HG03066 (cell line): Measurements from ENCODE around the gene NLRC5.
"Not testable (repeated sequence)": the region's sequence is repeated elsewhere in the genome, so short reads cannot be mapped to it uniquely, and the experiment has no call there.

Experiments
- ATAC-seq: cut with Tn5 transposase; IDR thresholded peaks from one replicate; pipeline ENCODE4 v1.9.1; 2021; ENCODE audit warnings: low read depth; ENCODE audit not compliant: unreplicated experiment

The NLRC5 gene

DNA sequence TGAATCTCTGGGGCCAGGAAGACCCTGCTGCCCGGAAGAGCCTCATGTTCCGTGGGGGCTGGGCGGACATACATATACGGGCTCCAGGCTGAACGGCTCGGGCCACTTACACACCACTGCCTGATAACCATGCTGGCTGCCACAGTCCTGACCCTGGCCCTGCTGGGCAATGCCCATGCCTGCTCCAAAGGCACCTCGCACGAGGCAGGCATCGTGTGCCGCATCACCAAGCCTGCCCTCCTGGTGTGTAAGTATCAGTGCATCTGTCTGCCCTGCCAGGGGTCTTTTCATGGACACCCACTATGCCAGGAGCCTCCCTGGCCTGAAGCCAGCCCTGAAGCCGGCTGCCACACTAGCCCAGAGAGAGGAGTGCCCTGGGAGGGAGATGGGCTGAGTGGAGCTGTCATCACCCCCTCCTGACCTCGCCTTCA, 27.5 kb upstream of the NLRC5 start, which contains the start of gene CETP:
Gene CETP, plus strand, starts transcription at position 100 of the 431 bp plus-strand sequence. Its CDS starts 30 bp downstream, at position 130.
- no peak for ATAC-seq

- no peak for ATAC-seq
Observed at GRCh38 chr16:56964243-56965148, 24.9 kb upstream of the NLRC5 start.

DNA sequence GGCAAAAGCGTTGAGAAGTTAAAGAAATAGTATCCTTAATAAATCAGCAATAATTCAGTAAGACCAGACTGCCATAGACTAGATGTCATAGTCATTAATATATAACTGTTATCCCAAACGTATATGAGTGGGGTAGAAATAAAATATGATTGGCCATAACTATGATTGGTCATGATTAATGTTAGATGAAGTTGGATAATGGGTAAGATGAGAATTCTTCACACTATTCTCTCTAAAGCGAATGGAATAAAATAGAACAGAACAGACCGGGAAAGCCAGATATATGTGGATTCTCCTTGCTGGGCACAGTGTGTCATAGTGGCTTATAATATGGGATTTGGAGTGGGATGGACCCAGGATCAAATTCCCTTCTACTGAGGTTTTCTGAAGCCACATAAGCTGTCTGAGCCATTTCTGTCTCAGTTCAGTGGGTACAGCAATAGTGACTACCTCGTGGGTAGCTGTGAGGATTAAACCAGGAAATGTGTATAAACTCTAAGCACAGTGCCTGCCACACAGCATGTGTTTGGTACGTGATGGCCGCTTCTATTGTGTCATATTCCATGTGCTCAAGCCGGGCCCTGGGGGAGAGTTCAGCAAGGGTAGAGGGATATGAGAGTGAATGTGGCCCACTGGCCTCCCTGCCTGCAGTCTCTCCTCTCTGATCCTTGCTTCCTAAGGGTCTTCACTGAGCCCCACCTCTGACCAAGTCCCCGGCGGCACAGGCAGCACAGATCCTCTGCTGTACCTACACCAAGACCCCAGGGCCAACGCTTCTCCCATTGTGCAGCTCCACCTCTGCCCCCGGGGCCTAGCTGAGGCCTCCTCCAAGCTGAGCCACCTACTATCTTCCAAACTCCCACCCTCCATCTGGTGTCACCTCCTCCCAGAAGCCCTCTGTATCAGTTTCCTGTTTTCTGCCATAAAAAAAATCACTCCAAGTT, 23.9 kb upstream of the NLRC5 start:
- no peak for ATAC-seq

GRCh38 chr16:56966093-56966475, 23.3 kb upstream of the NLRC5 start:
- no peak for ATAC-seq

GRCh38 chr16:56967733-56968132, 21.6 kb upstream of the NLRC5 start:
- no peak for ATAC-seq

DNA sequence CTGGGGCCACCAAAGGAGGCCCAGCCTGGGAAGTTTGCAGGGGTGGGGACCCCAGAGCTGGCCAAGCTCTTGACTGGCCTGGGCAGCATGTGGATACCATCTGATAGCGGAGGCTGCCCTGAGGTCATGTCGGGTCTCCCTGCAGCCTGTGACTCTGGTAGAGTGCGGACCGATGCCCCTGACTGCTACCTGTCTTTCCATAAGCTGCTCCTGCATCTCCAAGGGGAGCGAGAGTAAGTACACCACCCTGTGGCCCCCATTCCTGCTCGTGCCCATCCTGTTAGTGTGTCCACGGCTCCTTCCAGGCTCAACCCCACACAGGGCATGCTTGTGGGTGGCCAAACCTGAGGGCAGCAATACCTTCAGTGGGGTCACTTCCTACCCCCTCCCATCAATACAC, 19.6 kb upstream of the NLRC5 start:
- no peak for ATAC-seq

DNA sequence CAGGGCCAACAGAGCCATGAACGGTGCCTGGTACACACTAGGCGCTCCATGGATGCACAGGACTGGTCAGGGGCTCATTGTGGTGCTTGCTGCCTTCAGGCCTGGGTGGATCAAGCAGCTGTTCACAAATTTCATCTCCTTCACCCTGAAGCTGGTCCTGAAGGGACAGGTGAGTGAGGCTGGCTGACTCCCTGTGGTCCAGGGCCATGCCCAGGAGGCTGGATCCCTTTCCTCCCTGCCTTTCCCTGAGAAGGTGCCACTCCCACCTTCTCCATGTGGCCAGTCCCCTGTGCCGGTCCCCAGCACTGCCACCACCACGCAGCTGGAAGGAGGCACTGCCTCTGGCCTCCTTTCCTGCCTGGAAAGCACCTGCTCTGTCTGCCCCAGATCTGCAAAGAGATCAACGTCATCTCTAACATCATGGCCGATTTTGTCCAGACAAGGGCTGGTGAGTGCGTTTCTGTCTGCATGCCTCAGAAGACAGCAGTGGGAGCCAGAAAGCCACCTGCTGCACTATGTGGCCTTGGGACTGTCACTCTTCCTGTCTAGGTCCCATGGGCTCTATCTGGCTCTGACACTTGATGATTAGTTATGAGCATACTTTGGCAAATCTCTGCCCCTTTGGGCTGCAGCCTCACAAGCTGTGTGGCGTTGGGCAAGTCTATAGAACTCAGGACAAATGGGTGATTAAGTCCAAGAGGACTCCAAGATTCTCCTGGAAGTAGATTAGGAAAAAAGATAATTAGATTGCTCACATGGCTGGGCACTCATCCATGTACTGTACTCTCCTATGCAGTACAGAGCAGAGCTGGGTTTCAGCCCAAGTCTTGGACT, 18.2 kb upstream of the NLRC5 start:
- ATAC-seq, result peak; percentile 65

- no peak for ATAC-seq
Observed at GRCh38 chr16:56971768-56972043, 17.7 kb upstream of the NLRC5 start.

- ATAC-seq, result no peak
Observed at GRCh38 chr16:56972403-56973293, 16.7 kb upstream of the NLRC5 start.

DNA sequence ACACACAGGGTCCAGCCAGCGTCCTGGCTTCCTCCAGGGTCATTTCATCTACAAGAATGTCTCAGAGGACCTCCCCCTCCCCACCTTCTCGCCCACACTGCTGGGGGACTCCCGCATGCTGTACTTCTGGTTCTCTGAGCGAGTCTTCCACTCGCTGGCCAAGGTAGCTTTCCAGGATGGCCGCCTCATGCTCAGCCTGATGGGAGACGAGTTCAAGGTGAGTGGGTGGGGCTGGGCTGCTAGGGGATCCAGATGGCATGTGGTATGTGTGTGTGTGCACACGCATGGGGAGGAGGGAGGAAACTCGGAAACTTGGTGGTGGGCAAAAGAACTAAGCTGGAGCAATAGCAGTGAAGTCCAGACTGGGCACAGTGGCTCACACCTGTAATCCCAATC, 16.1 kb upstream of the NLRC5 start:
- ATAC-seq, result no peak

GRCh38 chr16:56973899-56974298, 15.5 kb upstream of the NLRC5 start:
- ATAC-seq, result not testable (repeated sequence)

DNA sequence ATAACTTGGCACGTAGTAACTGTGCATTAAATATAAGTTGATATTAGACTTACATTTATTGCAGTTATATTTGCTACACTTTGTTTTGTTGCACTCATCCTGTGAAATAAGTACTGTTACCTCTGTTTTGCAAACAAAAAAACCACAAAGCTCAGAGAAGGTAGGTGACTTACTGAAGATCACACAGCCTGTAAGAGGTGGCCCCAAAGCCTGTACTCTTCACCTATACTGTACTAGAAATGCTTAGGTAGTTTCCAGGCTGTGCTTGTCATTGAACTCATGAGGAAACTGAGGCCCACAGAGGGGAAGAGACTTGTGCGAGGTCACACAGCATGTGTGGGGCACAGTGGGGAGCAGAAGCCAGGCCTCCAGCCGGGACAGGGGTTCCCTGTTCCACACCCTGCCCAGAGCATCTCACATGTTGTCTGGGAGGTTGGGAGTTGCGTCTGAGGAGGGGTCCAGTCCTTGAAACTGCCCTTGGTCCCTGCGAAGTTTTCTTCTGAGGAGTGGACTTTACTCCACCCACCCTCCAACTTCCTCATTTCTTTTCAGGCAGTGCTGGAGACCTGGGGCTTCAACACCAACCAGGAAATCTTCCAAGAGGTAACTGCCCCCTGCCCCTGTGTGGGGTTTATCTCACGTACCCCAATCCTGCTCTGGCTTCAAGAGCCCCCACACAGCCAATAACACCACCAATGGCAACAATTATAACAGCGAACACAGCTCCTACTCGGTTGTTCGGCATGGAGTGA, 14.6 kb upstream of the NLRC5 start:
- ATAC-seq, result no peak

DNA sequence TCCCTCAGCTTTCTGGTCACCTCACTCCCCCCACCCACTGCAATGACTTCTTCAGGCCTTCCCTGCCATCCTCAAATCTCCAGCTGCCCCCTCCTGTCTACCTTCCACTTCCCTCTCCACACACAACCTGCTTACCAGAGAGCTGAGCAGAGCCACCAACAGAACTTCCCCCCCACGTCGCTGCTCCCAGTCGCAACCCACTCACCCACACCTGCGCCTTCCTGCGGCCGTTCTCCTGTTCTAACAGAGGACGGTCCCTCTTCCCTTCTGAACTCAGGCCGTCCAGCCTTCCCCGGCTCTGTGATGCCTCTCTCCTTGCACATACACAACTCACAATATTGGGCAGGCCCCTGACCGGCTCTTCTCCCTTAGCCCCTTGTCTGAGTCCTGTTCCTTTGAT, 13.6 kb upstream of the NLRC5 start:
- no peak for ATAC-seq

DNA sequence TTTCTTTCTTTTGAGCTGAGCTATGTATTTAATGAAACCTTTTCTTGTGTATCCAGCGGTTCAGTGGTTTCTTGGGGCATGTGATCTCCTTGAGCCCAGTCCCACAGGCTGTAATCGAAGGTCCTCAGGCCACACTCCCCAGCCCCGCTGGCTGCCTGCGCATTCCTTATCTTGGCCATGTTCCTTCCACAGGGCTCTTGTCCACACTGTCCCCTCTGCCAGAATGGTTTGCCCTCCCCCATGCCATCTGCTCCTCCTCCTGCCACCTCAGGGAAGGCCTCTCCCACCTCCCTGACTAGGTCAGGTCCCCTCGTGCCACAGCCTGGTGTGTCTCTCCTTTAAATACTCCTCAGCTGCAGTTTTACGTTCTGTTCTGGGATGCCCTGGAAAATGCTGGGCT, 12.1 kb upstream of the NLRC5 start:
- ATAC-seq, result no peak

DNA sequence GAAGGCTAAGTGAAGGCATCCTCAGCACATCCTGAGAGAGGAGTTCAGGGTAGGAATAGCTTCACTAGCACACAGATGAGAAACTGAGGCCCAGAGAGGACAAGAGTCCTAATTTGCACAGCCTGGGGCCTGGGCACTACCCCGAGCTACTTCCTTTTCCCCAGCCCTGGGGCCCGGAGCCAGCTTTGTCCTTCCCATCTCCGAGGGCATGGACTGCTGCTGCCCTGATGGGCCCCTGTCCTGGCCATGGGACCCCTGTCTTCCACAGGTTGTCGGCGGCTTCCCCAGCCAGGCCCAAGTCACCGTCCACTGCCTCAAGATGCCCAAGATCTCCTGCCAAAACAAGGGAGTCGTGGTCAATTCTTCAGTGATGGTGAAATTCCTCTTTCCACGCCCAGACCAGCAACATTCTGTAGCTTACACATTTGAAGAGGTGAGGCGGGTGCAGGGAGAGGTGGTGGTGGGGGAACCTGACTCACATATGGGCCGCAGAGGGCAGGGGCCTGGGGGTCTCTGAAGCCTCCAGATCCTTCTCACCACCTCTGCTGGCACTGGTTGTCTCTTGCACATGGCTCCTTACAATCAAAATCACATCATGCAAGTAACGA, 11.4 kb upstream of the NLRC5 start:
- no peak for ATAC-seq

DNA sequence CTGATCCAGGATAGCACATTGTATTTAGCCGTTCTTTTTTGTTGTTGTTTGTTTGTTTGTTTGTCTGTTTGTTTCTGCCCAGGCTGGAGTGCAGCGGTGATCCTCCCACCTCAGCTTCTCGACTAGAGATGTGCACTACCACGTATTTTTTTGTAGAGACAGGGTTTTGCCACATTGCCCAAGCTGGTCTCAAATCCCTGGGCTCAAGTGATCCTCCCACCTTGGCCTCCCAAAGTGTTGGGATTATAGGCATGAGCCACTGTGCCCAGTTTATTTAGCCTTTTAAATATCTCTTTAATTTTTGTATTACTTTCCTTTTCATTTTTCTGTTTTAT, 9.2 kb upstream of the NLRC5 start:
- no peak for ATAC-seq

DNA sequence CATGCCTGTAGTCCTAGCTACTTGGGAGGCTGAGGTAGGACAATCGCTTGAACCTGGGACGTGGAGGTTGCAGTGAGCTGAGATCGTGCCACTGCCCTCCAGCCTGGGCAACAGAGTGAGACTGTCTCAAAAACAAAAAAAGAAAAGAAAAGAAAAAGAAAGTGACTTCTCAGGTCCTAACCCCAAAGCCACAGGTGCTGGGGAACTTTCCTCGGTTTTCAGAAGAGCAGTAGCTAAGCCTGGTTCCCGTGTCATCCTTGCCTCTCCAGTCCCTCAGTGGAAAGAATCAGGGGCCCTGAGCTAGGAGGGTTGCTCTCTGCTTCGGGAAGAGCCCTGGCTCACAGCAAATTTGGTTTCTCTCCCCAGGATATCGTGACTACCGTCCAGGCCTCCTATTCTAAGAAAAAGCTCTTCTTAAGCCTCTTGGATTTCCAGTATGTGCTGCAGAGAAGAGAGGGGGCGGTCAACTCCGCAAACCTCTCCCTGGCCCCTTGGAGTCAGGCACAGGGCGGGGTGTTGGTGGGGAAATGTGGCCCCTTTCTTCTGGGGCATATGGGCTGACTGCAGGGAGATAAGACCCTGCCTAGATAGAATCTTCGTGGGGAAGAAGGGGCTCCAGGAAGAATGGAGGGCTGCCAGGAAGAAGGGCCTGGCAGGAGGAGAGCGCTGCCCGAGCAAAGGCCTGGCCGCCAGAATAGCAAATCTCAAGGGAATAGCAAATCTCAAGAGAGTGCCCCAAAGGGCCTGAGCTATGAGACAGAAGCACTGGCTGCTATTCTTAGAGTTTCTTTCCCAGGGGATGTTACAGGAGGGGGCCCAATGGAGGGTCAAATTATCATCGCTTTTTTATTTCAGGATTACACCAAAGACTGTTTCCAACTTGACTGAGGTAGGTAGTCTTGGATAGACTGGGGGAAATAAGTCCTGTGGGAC, 8.3 kb upstream of the NLRC5 start:
- ATAC-seq, result no peak
